Hematopoietic multipotent progenitor cell (in vitro differentiated cells): ENCODE measurements around the gene CD52. TPM values are rescaled to one million over a fixed set of nuclear protein-coding genes. Genes with fewer than 3 reads are reported as not detected.
"Not testable (repeated sequence)": the region's sequence is repeated elsewhere in the genome, so short reads cannot be mapped to it uniquely, and the experiment has no call there.

Experiments
- DNase-seq, 3 donors: peaks; one replicate each; pipeline ENCODE4 v3.0.0-alpha.2; 2011 to 2015; ENCODE audit warnings: low read depth in 2 of 3, low spot score in 2 of 3
- total RNA-seq: library from RNA; depleted of rRNA; stranded (reverse); fragments of >200 nt; gene quantifications from one replicate; pipeline ENCODE4 v1.2.3, GENCODE V29; 2012

The CD52 gene
- total RNA-seq, 1 donor: 227 TPM

DNA sequence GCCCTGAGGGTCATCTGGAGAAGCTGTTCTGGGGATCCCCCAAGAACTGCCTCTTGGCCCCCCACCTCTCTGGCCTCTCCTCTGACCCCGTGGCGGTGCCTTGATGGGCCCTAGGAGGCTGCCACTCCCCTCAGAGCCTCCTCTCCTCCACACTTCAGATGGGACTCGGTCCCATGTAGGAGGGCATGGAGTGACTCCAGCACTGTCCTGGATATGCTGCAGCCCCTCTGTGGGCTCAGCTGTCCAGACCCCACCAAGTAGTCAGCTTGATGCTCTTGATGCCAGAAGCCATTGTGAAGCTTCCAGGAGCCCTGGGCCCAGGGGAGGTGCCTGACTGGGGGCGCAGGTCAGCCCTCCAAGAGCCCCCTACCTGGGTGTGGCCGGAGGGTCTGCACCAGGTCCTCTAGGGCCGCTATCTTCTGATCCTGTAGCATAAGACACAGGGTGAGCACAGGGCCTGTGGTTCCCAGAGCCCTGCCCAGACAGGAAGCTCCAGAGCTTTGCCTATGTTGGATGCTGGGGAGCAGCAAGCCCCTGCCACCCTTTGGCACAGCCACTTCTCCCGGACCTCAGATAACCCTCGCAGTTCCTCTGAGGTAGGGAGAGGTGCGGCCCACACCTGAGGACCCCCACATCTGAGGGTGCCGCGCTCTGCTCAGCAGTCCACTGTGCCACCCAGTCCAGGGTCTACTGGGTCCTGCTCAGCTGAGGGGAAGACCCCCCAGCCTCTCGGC lies 20.5 kb upstream of the CD52 start:
- no peak for DNase-seq

DNA sequence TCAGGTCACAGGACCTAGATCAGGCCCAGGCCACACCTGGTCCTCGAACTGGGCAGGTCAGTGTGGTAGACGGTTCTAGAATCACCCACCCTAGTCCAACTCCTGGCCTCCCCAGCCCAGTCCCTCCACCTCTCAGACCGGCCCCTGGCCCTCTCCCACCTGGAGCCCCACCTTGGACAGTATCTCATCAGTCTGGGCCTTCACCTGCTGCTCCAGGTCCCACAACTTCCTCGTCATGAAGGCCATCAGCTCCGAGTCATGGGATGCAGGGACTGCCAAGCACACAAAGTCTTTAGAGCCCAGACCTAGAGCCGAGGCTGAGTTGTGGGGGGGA lies 20.0 kb upstream of the CD52 start:
- DNase-seq: no peak

DNA sequence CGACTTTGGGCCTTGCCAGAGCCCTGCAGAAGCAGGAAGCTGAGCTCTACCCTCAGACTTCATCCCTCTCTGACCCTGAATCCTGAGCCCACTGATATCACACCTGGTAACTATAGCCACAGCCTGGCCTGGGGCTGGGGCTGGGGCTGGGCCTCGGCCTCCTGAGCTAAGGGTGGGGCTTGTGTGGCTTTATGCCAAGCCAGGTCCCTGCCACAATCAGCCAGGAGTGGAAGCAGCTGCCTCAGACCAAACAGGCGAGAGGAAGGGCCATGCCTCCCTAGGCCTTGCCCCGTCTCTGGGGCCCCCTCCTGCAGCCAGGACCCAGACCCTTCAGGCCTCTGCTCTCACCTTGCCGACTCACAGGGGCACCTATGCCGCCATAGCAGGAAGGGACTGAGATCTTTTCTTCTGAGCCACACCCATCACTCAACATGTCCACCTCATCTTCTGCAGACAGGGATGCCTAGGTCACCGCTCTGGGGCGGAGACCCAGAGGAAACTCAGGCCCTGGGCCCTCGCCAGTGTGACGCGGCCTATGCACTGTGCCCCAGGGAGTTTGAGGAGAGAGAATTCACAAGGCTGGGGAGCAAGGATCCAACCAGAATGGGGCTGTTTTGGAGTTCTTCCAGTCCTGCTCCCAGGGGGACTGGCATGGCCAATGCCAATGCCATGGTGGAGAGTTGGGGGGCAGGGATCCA lies 17.0 kb upstream of the CD52 start:
- no peak for DNase-seq

DNA sequence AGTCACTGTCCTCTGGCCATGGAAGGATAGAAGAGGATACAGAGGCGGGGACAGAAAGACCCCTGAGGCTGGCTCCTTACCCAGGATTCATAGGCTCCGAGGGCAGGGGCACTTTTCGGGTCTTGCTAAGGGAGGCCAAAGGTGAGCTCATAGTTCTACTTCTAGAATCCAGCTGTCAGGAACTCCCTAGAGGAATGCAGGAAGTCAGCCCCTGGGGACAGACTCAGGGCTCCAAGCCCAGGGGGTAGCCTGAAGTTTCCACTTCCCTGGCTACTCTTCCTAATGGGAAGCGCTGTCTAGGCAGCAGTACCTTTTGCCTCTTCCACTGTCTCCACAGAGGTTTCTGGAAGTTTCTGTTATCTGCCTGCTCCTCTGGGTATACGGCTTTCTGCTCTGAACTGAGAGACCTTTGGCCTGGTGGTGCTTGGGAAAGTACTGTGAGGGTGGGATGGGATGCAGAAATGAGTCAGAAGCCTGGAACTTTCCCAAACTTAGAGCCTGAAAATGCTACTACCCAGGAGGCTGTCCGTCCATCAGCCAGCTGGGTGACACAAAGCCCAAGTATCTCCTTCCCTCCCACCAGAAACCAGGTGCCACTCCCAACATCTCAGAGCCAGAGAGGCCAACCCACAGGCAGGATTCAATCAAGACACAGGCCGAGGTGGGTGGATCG lies 14.9 kb upstream of the CD52 start:
- no peak for DNase-seq

DNA sequence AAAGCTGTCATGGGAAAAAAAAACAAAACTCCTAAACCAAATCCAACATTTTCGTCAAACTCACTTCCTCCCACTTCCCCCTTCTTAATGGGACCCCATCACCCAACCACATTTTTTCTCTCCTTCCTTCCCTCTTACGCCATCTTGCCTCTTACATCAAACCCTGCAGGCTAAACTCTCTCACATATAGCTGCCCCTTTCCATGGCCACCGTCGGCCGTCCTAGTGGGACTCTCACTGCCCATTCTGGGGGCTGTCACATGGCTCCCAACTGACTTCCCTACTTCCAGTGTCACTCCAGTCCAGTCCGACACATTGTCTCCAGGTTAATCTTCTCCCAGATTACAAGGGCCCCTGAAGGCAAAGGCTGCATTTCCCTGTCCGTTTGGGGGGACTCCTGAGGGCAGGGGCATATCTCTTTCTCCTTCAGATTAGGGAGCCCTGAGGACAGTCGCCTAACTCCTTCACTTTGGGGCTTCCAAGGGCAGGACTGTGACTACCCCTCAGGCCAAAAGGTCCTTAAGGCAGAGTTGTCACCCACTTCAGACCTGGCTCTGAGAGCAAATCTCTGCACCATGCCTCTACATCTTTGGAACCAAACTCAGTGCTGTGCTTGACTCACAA lies 12.0 kb upstream of the CD52 start:
- no peak for DNase-seq

DNA sequence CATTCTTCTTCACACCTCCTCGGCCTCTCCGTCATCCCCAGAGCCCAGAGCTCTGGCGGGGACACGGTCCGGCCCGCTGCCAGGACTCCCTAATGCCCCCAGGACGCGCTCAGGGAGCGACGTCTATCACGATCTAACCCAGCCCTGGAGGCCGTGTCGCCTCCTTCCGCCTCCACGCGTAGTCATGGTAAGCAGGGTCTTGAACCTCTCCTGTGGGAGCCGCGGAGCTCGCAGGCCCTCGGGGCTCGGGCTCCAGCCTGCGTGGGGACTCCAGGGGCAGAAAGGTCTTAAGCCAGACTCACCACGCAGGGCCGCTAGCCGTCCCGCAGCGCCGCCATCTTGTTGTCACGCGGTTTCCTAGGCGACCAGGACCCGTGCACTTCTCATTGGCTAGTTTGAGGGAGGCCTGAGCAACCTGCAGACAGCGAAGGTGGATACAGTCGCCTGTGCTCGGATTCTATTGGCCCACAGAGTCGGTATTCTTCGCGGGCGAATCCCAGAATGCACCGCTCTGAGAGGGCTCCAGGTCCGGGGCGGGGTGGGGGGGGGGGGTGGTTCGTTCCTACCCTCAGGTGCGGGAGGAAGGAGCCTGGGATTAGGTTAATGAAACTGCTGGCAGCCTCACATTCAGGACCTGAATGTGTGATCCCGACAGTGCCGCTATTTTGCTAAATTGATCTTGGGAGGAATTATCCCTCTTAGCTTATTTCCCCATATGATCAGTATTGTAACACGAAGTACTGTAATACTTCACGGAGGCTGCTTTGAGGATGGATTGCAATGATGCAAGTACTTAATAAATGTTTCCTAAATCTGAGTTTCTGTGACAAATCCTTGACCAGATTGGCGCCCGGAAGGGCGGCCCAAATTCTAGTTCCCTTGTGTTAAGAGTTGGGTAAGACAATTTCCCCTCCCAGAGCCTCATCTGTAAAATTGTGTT lies 11.2 kb upstream of the CD52 start, which contains the start of gene UBXN11:
Gene UBXN11 (minus strand): TSS at position 347 of the 940 bp plus-strand sequence. CDS start 3,753 bp downstream, outside the sequence.
- DNase-seq: peak; percentile 77 to 95 (median 93)

DNA sequence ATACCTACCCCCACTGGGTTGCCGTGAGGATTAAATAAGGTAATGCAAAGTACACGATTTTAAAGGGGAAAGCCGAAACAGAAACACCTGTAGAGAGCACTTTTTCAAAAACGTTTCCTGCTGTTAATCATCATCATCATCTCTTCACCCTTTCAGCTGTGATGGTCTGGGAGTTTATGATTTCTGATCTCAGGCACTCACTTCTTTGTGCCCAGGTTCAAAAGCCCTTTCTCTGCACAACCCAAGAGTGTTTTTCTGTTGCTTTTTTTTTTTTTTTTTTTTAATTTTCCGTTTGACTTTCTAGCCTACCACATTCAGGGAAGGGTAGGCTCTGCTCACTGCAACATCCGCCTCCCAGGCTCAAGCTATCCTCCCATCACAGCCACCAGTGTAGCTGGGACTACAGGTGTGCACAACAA lies 10.4 kb upstream of the CD52 start:
- no peak for DNase-seq

DNA sequence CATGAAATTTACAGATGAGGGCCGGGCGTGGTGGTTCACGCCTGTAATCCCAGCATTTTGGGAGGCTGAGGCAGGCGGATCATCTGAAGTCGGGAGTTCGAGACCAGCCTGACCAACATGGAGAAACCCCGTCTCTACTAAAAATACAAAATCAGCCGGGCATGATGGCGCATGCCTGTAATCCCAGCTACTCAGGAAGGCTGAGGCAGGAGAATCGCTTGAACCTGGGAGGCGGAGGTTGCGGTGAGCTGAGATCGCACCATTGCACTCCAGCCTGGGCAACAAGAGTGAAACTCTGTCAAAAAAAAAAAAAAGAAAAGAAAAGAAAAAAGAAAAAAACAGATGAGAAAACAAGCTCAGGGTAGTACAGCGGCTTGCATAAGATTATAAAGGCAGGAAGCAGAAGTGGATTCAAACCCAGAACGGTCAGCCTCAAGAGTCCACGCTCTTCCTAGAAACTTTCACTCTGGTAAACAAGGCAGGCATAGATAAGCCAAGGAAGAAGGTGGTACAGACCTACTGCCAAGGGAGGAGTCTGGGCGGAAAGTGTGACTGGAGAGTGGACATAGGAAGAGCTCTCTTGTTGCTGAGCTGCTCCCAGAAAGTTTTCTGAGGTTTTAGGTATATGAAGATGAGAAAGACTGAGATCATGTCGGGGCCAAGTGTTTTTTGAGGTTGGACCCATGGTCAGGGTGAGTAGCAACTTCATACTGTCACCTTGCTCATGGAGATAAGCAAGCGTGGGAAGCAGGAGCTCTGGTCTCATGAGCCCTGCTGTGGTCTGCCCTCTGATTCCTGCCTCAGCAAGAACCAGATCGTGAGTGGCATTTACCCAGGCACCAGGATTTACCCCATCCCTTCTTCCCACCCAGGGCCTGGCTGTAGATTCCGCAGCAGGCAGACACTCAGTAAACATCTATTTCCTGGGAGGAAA lies 9.5 kb upstream of the CD52 start:
- not testable (repeated sequence) for DNase-seq

DNA sequence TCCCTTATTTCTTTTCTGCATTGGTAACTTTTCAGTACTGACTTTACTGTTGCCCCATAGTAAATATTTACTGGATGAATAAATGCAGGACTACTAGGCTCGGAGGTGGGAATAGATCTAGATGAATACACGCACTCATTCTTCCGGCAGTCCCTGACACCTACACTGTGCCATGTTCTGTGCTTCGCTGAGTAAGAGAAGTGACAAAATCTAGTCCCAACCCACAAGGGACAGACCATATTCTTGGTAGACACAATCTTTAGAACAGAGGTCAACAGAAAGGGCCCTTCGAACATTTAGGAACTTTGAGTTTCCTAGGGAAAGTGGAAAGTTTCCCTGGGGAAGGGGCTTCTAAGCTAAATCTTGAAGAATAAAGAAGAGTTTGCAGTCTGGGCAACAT lies 3.3 kb upstream of the CD52 start:
- DNase-seq: no peak

DNA sequence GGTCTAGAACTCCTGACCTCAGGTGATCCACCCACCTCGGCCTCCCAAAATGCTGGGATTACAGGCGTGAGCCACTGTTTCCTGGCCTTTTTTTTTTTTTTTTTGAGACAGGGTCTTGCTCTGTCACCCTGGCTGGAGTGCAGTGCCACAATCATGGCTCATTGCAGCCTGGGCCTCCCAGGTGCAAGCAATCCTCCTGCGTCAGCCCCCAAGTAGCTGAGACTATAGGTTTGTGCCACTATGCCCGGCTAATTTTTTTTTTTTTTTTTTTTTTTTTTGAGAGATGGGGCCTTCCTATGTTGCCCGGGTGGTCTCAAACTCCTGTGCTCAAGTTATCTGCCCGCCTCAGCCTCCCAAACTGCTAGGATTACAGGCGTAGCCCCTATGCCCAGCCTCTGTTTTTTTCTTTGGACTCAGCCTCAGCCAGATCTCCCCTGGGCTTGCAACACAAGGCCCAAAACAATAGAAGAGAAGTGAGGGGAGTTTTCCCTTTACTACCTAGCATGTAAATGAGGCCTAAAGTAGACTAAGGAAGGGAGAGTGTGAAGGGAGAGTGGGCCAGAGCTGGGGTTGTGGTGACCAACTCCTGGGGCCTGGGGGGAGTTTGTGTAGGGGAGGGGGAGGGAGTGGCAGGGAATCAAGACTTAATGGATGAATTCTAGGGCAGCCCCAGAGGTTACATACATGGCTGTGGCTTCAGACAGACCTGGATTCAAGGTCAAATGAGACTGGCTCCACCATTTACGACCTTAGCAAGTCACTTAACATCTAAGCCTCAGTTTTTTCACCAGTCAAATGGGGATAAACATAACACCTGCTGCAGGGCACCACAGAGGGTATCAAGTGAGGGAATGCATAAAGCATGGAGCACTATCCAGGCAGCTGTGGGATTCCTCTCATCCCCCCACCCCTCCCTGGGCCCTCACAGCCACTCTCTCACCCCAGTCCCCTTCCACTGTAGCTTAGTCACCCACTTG lies 1.6 kb upstream of the CD52 start:
- no peak for DNase-seq

DNA sequence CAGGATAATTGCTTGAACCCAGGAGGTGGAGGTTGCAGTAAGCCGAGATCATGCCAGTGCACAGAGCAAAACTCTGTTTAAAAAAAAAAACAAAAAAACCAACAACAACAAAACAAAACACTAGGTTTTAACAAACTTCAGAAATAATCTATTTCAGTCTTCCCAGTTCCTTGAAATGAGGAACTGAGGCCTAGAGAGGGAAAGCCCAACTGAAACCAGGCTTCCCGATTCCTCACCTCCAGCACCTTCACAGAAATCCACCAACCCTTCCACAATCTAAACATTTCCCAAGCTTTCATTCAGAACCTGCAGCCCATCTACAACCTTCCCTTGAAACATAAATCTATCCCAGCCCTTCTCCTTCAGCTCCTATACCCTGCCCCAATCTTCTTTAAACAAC lies 612 bp upstream of the CD52 start:
- DNase-seq: no peak

DNA sequence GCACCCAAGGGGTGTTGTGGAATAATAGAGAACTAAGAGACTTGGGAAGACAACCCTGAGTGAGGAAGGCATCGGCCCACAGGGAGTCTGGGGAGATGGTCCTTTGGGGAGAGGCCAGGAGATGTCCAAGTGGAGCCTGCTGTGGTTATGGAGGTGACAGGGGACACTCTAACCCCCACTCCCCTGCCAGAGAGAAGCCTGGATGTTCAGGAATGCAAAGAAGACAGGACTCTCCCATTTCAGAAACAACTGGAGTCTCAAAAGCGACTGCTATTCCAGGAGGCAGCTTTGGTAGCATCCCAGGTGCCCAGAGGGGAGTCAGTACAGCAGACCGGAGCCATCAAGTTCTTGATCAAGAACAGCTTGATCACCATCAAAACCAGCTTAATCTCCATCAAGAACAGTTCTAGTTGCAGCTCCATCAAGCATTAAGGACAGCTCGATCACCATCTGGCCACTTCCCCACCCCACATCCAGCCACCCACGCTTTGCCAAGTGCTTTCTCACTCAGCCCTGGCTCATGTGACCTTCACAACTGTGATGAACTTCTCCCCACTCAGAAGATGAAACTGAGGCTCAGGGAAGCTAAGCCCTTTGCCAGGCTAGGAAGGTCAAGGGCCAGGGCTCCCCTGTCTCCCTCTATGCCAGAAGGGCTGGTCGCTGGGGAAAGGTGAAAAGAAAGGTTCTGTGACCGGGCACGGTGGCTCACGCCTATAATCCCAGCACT lies 743 bp downstream of the CD52 start:
- DNase-seq: no peak

DNA sequence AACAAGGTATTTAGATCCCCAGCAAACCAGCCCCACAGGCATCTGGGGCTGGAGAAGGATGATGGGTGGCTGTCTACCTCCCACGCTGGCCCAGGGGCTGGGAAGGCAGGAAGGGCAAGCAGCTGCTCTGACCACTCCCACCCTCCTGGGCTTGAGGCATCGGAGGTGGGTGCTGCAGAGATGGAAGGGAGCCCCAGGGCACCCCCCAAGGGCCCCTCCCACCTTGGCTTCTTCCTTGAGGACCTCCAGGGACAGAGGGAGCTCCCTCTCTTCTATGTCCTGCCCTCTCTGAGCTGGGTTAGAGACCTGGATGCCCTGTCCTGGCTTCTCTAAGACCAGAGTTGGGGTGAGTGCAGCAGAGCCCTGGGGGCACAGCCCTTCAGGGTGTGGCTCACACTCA lies 3.1 kb downstream of the CD52 start:
- no peak for DNase-seq

DNA sequence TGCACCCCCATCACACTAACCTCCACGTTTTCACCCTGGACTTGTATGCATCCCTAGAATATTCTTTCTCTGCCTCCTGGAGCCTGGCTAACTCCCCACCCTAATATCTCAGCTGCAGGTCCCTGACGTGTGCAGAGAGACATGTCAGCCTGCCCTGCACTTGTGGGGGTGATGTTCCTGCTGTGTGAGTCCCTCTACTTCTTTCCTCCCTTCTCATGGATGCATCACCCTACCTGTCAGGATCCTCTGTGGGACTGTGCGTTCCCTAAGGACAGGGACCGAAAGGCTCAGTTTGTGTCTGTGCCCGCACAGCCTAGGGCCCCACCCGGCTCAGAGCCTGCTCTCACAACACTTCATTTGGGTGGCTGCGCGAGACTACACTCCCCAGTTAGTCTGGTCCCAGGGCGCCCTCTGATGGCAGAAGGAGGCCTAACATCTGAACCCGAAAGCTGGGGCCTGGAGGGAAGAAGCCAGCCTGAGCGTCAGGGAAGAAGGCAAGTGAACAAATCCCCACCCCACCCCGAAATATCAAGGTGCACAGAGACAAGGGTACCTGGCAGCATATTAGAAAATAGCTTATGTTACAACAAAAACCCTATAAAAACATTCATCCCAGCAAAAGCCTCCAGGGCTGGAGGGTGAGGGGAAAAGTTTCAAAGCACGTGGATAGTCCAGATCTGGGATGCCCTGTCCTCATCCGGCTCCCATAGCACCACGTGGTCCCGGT lies 3.7 kb downstream of the CD52 start:
- peak; percentile 81 to 94 (median 87) for DNase-seq

DNA sequence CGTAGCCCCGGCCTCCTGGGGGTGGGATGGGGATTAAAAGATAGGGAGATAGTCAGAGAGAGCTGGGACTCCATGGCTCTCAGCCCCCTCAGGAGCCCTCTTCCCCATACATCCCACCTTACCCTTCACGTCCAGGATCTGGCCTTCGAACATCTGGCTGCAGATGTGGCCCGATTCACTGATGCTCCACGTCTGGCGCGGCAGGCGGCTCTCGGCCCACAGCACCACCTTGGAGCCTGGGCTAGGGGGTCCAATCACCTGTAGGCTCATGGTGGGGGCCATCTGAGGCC lies 4.2 kb downstream of the CD52 start:
- no peak for DNase-seq

DNA sequence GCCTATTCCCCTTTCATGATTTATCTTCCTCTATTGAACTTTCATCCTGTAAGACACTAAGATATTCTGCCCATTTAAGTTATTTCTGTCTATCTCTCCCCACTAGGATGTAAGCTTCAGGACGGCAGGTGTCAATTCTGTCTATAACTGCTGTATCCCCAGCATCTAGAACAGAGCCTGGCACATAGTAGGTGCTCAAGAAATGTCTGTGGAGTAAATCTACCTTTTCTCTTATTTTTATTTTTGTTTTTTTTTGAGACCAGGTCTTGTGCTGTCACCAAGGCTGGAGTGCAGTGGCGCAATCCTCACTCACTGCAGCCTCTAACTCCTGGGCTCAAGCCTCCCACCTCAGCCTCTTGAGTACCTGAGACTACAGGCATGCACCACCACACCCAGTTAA lies 5.6 kb downstream of the CD52 start:
- DNase-seq: no peak

DNA sequence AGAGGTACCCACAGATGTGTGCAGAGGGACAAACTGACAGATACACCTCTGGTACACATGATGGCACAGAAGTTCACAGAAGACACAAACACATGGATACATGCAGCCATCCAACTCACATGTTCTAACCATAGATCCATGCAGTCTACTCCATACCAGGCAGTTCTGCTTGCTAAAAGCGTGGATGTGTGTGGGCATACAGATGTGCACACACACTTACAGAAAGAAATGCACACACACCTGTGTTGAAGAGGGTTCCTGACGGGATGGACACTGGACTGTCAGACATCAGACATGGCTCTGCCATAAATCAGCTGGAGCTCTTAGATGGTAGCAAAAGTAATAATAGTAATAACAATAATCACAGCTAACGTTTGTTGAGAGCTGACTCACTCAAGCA lies 6.8 kb downstream of the CD52 start:
- DNase-seq: no peak
